Muscle layer of duodenum (tissue), 2 donors: ENCODE results near the gene TAL1.

Experiments
- H3K27ac ChIP-seq: one replicate; pipeline ENCODE4 v1.7.0; 2013; ENCODE audit warnings: mild to moderate bottlenecking, low read length
- H3K27me3 ChIP-seq: one replicate; pipeline ENCODE4 v1.7.0; 2013; ENCODE audit warnings: low read depth, mild to moderate bottlenecking, control low read depth, low read length
- H3K36me3 ChIP-seq, 2 donors: one replicate each; pipeline ENCODE4 v1.7.0; 2013; ENCODE audit warnings: low read length in 2 of 2, control low read depth in 1 of 2, mild to moderate bottlenecking in 1 of 2; ENCODE audit not compliant: insufficient read depth in 2 of 2, control insufficient read depth in 1 of 2
- H3K4me1 ChIP-seq, 2 donors: one replicate each; pipeline ENCODE4 v1.7.0; 2013; ENCODE audit warnings: low read length in 2 of 2, mild to moderate bottlenecking in 2 of 2, control low read depth in 1 of 2, moderate library complexity in 1 of 2; ENCODE audit not compliant: insufficient read depth in 2 of 2, control insufficient read depth in 1 of 2
- H3K4me3 ChIP-seq, 2 donors: one replicate each; pipeline ENCODE4 v1.7.0; 2013; ENCODE audit warnings: low read length in 2 of 2, low read depth in 1 of 2, mild to moderate bottlenecking in 1 of 2
- H3K9me3 ChIP-seq, 2 donors: one replicate each; pipeline ENCODE4 v1.7.0; 2013; ENCODE audit warnings: low read length in 2 of 2, control low read depth in 1 of 2, mild to moderate bottlenecking in 1 of 2; ENCODE audit not compliant: control insufficient read depth in 1 of 2
- donor health status: healthy.

TAL1 gene

GRCh38 chr1:47184822-47185677, 47.0 kb downstream of the TAL1 start:
- no peak overlapping the region for H3K4me3 ChIP-seq
- H3K4me1 ChIP-seq, result peaks cover 0 to 6% of the 10 kb centered on the region in 2 donors
- H3K9me3 ChIP-seq, result no peaks in the 10 kb centered on the region
- no peaks in the 10 kb centered on the region for H3K36me3 ChIP-seq
- no peak overlapping the region for H3K27ac ChIP-seq
- H3K27me3 ChIP-seq, result no peaks in the 10 kb centered on the region

- H3K27ac ChIP-seq, result no peak overlapping the region
- H3K4me3 ChIP-seq, result no peak overlapping the region
- H3K36me3 ChIP-seq, result no peaks in the 10 kb centered on the region
- no peaks in the 10 kb centered on the region for H3K27me3 ChIP-seq
- H3K4me1 ChIP-seq, result peaks cover 0 to 14% of the 10 kb centered on the region in 2 donors
- H3K9me3 ChIP-seq, result no peaks in the 10 kb centered on the region
Measured at GRCh38 chr1:47184090-47184821, 47.8 kb downstream of the TAL1 start.

- H3K36me3 ChIP-seq, result no peaks in the 10 kb centered on the region
- no peaks in the 10 kb centered on the region for H3K9me3 ChIP-seq
- no peak overlapping the region for H3K4me3 ChIP-seq
- H3K27me3 ChIP-seq, result no peaks in the 10 kb centered on the region
- H3K27ac ChIP-seq, result no peak overlapping the region
- H3K4me1 ChIP-seq, result peaks cover 0 to 18% of the 10 kb centered on the region in 2 donors
Measured at GRCh38 chr1:47183308-47184089, 48.5 kb downstream of the TAL1 start.

GRCh38 chr1:47182676-47183235, 49.3 kb downstream of the TAL1 start:
- Histone ChIP-seq H3K27me3 (no peaks in the 10 kb centered on the region), H3K27ac (no peak overlapping the region), H3K36me3 (no peaks in the 10 kb centered on the region), H3K9me3 (no peaks in the 10 kb centered on the region), H3K4me3 (no peak overlapping the region), H3K4me1 (peaks cover 0 to 18% of the 10 kb centered on the region in 2 donors)

GRCh38 chr1:47181955-47182675, 49.9 kb downstream of the TAL1 start:
- Histone ChIP-seq H3K27ac (no peak overlapping the region), H3K9me3 (no peaks in the 10 kb centered on the region)

GRCh38 chr1:47181095-47181954, 50.7 kb downstream of the TAL1 start:
- no peaks in the 10 kb centered on the region for H3K27me3 ChIP-seq
- peaks cover 0 to 18% of the 10 kb centered on the region in 2 donors for H3K4me1 ChIP-seq
- H3K4me3 ChIP-seq, result no peak overlapping the region
- no peak overlapping the region for H3K27ac ChIP-seq
- no peaks in the 10 kb centered on the region for H3K36me3 ChIP-seq
- no peaks in the 10 kb centered on the region for H3K9me3 ChIP-seq

More at GRCh38 chr1:47181955-47182675, 49.9 kb downstream of the TAL1 start:
- Histone ChIP-seq H3K27me3 (no peaks in the 10 kb centered on the region), H3K4me1 (peaks cover 0 to 18% of the 10 kb centered on the region in 2 donors), H3K4me3 (no peak overlapping the region), H3K36me3 (no peaks in the 10 kb centered on the region)

- Histone ChIP-seq H3K4me1 (peaks cover 0 to 18% of the 10 kb centered on the region in 2 donors), H3K36me3 (no peaks in the 10 kb centered on the region), H3K9me3 (no peaks in the 10 kb centered on the region), H3K27ac (no peak overlapping the region), H3K4me3 (no peak overlapping the region), H3K27me3 (no peaks in the 10 kb centered on the region)
Measured at GRCh38 chr1:47180603-47181094, 51.4 kb downstream of the TAL1 start.

- Histone ChIP-seq H3K4me3 (peak overlapping the region in 1 of 2 donors; percentile 61), H3K36me3 (no peaks in the 10 kb centered on the region), H3K4me1 (peaks cover 0 to 18% of the 10 kb centered on the region in 2 donors), H3K27me3 (no peaks in the 10 kb centered on the region), H3K27ac (no peak overlapping the region), H3K9me3 (no peaks in the 10 kb centered on the region)
Measured at GRCh38 chr1:47179988-47180563, 51.9 kb downstream of the TAL1 start.

- H3K4me3 ChIP-seq, result peak overlapping the region; percentile 61 to 69
- H3K9me3 ChIP-seq, result no peaks in the 10 kb centered on the region
- H3K27me3 ChIP-seq, result no peaks in the 10 kb centered on the region
- H3K4me1 ChIP-seq, result peaks cover 0 to 18% of the 10 kb centered on the region in 2 donors
- H3K27ac ChIP-seq, result no peak overlapping the region
- no peaks in the 10 kb centered on the region for H3K36me3 ChIP-seq
Measured at GRCh38 chr1:47179017-47179987, 52.7 kb downstream of the TAL1 start.
